GM12891 (cell line): ENCODE data around the gene RAMP3.

ENCODE experiments used
- DNase-seq: peaks from one replicate; pipeline ENCODE4 v3.0.0; 2011; ENCODE audit warnings: low spot score; ENCODE audit not compliant: insufficient read length
- FAIRE-seq: peaks from 2 replicates; lab custom pipeline; 2011; peaks lifted over from hg19 to GRCh38; lab: Jason Lieb, UNC
- PAX5 ChIP-seq: IDR thresholded peaks from 2 replicates; pipeline ENCODE4 v1.6.1; 2011; ENCODE audit warnings: low read length, moderate library complexity, mild to moderate bottlenecking; ENCODE audit not compliant: insufficient read depth, severe bottlenecking
- POLR2A ChIP-seq: IDR thresholded peaks from 2 replicates; pipeline ENCODE4 v1.6.1; 2011; ENCODE audit warnings: low read depth, low read length, control low read depth
- POLR2AphosphoS5 ChIP-seq: IDR thresholded peaks from 2 replicates; pipeline ENCODE4 v1.6.1; 2011; ENCODE audit warnings: low read depth, low read length, control low read depth
- POU2F2 ChIP-seq: IDR thresholded peaks from 2 replicates; pipeline ENCODE4 v1.6.1; 2011; ENCODE audit warnings: low read depth, mild to moderate bottlenecking, control low read depth, low read length, moderate library complexity
- SPI1 ChIP-seq: IDR thresholded peaks from 2 replicates; pipeline ENCODE4 v1.6.1; 2011; ENCODE audit warnings: low read depth, low read length, control low read depth
- TAF1 ChIP-seq: IDR thresholded peaks from 2 replicates; pipeline ENCODE4 v1.6.1; 2011; ENCODE audit warnings: low read depth, low read length, control low read depth

RAMP3 gene

DNA sequence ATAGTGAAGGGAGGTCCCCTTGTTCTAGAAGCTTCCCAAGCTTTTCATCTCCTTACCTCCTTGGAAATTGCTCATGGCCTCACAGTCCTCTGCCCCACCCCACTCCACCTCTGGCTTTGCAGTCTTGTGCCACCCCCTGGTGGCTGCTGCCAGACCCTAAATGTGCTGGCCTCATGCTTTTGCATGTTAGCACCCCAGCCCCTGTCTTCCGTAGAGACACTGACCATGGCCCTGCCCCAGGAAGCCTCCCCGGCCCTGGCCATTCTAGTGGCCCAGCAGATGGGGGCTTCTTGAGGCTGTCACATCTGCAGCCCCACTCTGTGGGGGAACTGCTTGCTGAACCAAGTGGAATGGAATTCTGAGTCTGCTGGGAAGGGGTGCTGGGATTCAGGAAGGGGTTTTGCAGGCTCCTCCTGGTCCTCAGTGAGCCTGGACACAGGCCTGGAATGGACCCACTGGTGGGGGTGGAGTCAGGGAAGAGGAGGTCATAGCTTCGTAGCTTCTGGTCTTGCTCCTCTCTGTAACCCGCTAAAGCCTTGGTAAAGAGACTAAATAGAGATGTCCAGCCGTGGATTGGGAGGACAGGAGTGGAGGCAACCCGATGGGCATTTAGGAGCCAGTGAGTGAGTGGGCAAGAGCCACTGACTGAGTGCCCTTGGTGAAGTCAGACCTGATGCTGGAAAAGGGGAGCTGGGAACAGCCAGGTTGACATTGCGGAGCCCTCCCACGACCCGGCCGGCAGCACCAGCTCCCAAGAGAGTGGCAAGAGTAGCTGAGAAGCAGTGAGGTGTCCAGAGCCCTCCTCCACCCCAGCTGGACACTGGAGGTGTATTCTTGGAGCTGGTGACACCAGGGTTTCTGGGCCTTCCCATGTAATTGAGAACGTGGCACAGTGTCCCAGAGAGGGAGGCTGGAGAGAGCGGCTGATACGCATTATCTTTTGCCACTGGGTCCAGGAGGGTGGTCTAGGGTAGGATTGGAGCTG lies 20.9 kb downstream of the RAMP3 start:
- TF ChIP-seq SPI1 (no peak), TAF1 (no peak)
- DNase-seq, result no peak
- peak; percentile 23 for FAIRE-seq

- DNase-seq, result no peak
These were observed 22.1 kb downstream of the RAMP3 start for GRCh38 chr7:45179666-45180065.

GRCh38 chr7:45180084-45180986 lies 22.7 kb downstream of the RAMP3 start:
- TF ChIP-seq TAF1, result no peak
- TF ChIP-seq PAX5, result no peak
- TF ChIP-seq SPI1, result no peak
- TF ChIP-seq POLR2A, result no peak
- no peak for TF ChIP-seq POU2F2
- TF ChIP-seq POLR2AphosphoS5, result no peak
- no peak for DNase-seq
- FAIRE-seq, result no peak

More at GRCh38 chr7:45179666-45180065, 22.1 kb downstream of the RAMP3 start:
- FAIRE-seq, result no peak
- TF ChIP-seq TAF1 (no peak), PAX5 (no peak), POLR2AphosphoS5 (no peak), POLR2A (no peak), SPI1 (no peak)

DNA sequence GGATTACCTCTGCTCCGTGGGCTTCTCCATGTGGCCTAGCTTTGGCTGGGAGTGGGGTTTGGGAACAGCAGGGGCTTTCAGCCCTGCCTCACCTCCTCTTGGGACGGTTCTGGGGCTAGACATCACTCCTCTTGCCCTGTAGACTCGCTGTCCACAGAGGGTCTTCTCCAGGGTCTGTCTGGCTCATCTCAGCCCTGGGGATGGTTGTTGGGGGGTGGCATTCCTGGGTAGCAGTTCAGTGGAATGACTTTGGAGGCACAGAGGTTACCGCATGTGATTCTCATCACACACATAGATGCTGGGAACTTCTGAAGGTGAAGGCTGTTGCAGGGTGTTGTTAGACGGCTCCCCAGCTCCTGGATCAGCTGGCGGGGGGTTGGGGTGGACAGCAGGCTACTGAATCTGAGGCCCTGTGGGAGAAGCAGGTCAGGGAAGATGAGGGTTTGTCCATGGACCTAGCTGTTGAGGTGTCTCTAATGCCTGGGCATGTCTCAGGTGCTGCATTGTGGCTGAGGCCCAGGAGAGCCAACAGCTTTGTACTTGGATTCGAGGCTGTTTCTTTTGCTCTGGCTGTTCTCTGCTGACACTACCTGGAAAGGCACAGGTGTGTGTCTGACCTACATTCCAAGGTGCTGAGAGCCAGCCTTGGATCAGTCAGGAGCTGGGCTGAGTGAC lies 23.8 kb downstream of the RAMP3 start:
- FAIRE-seq, result no peak

GRCh38 chr7:45181991-45182855 lies 24.6 kb downstream of the RAMP3 start:
- FAIRE-seq, result no peak
- TF ChIP-seq TAF1 (no peak), POLR2A (no peak), POU2F2 (no peak), PAX5 (no peak), POLR2AphosphoS5 (no peak), SPI1 (no peak)
- no peak for DNase-seq

More for the DNA sequence above, 23.8 kb downstream of the RAMP3 start:
- TF ChIP-seq POU2F2 (no peak), POLR2A (no peak), POLR2AphosphoS5 (no peak), PAX5 (no peak), TAF1 (no peak), SPI1 (no peak)
- DNase-seq, result no peak

DNA sequence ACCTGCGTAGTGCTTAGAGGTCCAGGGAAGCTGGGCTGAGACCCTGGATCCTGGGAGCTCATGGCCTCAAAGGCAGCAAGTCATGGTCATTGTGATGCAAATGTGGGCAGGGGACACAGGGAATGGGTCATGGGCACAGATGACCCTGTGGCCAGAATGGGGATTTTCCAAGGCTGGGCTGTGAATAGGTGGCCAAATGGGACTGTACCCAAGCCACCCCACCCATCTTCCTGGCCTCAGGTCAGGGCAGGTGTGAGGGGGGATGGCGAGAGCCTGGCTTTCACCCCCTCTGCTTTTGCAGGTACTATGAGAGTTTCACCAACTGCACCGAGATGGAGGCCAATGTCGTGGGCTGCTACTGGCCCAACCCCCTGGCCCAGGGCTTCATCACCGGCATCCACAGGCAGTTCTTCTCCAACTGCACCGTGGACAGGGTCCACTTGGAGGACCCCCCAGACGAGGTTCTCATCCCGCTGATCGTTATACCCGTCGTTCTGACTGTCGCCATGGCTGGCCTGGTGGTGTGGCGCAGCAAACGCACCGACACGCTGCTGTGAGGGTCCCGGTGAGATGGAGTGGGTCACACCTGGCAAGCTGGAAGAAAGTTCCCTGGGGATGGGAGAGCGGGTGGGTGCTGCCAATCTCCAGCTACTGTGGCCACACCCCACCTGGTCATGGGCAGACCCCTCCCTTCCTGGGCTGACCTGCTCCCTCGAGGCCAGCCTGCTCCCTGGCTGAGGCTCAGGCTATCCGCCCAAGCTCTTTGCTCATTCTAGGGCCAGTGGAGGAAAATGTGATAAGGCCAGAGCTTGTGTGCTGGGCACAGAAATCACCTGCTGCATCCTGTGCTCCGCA lies 25.5 kb downstream of the RAMP3 start:
- TF ChIP-seq POLR2A (no peak), PAX5 (no peak), POU2F2 (no peak), POLR2AphosphoS5 (no peak), TAF1 (no peak), SPI1 (no peak)
- no peak for FAIRE-seq
- DNase-seq, result no peak

DNA sequence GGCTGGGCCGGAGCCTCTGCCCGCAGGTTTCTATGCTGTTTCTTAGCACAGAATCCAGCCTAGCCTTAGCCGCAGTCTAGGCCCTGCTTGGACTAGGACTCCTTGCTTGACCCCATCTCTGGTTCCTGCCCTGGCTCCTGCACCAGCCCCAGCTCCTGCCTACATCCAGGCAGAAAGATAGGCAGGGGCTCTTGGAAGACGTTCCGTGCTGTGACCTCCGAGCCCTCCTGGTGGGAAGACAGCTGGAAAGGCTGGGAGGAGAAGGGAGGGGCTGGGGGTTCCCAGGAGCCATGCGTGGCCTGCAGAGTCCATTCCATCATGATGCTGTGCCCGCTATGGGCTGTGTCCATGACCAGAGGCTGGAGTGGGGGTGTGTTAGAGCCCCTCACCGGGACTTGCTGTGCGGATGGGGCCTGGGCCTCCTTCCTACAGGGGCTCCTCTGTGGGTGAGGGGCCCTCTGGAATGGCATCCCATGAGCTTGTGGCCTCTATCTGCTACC lies 26.2 kb downstream of the RAMP3 start:
- DNase-seq (no peak), FAIRE-seq (no peak)

More for the DNA sequence above, 26.2 kb downstream of the RAMP3 start:
- TF ChIP-seq PAX5 (no peak), POLR2AphosphoS5 (no peak), POU2F2 (no peak), POLR2A (no peak), SPI1 (no peak), TAF1 (no peak)
